SJSA1 (cell line): ENCODE data around the gene NR5A2. TPM values are rescaled to one million over a fixed set of nuclear protein-coding genes. Genes with fewer than 3 reads are reported as not detected.

Experiments used
- DNase-seq, 2 experiments: peaks; one replicate each; pipeline ENCODE4 v3.0.0-alpha.2; 2015 to 2020; ENCODE audit warnings: low spot score in 2 of 2, low read depth in 1 of 2
- H3K27ac ChIP-seq: fragments of 250-450 bp; sonication (Bioruptor Pico); 2 replicates; pipeline ENCODE4 v1.5.1; 2020; ENCODE audit warnings: mild to moderate bottlenecking, moderate library complexity
- H3K27me3 ChIP-seq: fragments of 250-450 bp; sonication (Bioruptor Pico); replicated peaks from 2 replicates; pipeline ENCODE4 v1.5.1; 2020; ENCODE audit warnings: mild to moderate bottlenecking, moderate library complexity
- H3K36me3 ChIP-seq: fragments of 250-450 bp; sonication (Bioruptor Pico); 2 replicates; pipeline ENCODE4 v1.5.1; 2020; ENCODE audit warnings: mild to moderate bottlenecking
- H3K4me1 ChIP-seq: fragments of 250-450 bp; sonication (Bioruptor Pico); replicated peaks from 2 replicates; pipeline ENCODE4 v1.6.1; 2021; ENCODE audit warnings: mild to moderate bottlenecking
- H3K4me3 ChIP-seq: fragments of 250-450 bp; sonication (Bioruptor Pico); 2 replicates; pipeline ENCODE4 v1.5.1; 2020; ENCODE audit warnings: mild to moderate bottlenecking
- H3K9me3 ChIP-seq: fragments of 250-450 bp; sonication (Bioruptor Pico); replicated peaks from 2 replicates; pipeline ENCODE4 v1.5.1; 2020; ENCODE audit warnings: mild to moderate bottlenecking
- total RNA-seq: library from RNA; depleted of rRNA; stranded (reverse); fragments of >200 nt; shearing (Covaris generic); gene quantifications from 2 replicates; pipeline ENCODE4 v1.2.3, GENCODE V29; 2014

The NR5A2 gene
- total RNA-seq, 1 experiment from 2014 or later = 0.03 TPM

- Histone ChIP-seq H3K9me3 (no peaks in the 10 kb centered on the region), H3K27ac (no peak overlapping the region), H3K4me3 (peak overlapping the region; percentile 45), H3K27me3 (peaks cover 92% of the 10 kb centered on the region), H3K36me3 (no peaks in the 10 kb centered on the region; the same call in 1 of the 2 replicates), H3K4me1 (peaks cover 24% of the 10 kb centered on the region)
- peak in 1 of 2 experiments; percentile 60 for DNase-seq
These were observed 11.7 kb downstream of the NR5A2 start for GRCh38 chr1:200038981-200039848.

- DNase-seq = no peak
- H3K27me3 ChIP-seq = peaks cover 92% of the 10 kb centered on the region
These were observed 12.5 kb downstream of the NR5A2 start for GRCh38 chr1:200039849-200040474.

GRCh38 chr1:200040481-200041138, 13.1 kb downstream of the NR5A2 start:
- H3K4me3 ChIP-seq = no peak overlapping the region
- peaks cover 24% of the 10 kb centered on the region for H3K4me1 ChIP-seq
- peaks cover 92% of the 10 kb centered on the region for H3K27me3 ChIP-seq
- no peaks in the 10 kb centered on the region; the same call in 1 of the 2 replicates for H3K36me3 ChIP-seq
- DNase-seq = no peak
- H3K27ac ChIP-seq = no peak overlapping the region
- no peaks in the 10 kb centered on the region for H3K9me3 ChIP-seq

More at GRCh38 chr1:200039849-200040474, 12.5 kb downstream of the NR5A2 start:
- Histone ChIP-seq H3K9me3 (no peaks in the 10 kb centered on the region), H3K4me1 (peaks cover 24% of the 10 kb centered on the region), H3K36me3 (no peaks in the 10 kb centered on the region; the same call in 1 of the 2 replicates), H3K4me3 (peak overlapping the region; percentile 45), H3K27ac (no peak overlapping the region)

- no peak overlapping the region for H3K27ac ChIP-seq
- H3K36me3 ChIP-seq = no peaks in the 10 kb centered on the region; the same call in 1 of the 2 replicates
- peaks cover 83% of the 10 kb centered on the region for H3K27me3 ChIP-seq
- peaks cover 24% of the 10 kb centered on the region for H3K4me1 ChIP-seq
- no peak overlapping the region for H3K4me3 ChIP-seq
- H3K9me3 ChIP-seq = no peaks in the 10 kb centered on the region
- no peak for DNase-seq
These were observed 14.0 kb downstream of the NR5A2 start for GRCh38 chr1:200041337-200042118.

GRCh38 chr1:200042119-200042551, 14.6 kb downstream of the NR5A2 start:
- Histone ChIP-seq H3K27ac (no peak overlapping the region), H3K36me3 (no peaks in the 10 kb centered on the region; the same call in 1 of the 2 replicates), H3K27me3 (peaks cover 77% of the 10 kb centered on the region), H3K4me1 (peaks cover 24% of the 10 kb centered on the region), H3K4me3 (no peak overlapping the region), H3K9me3 (no peaks in the 10 kb centered on the region)
- DNase-seq = no peak

GRCh38 chr1:200042552-200043335, 15.2 kb downstream of the NR5A2 start:
- Histone ChIP-seq H3K27me3 (peaks cover 71% of the 10 kb centered on the region), H3K36me3 (no peaks in the 10 kb centered on the region; the same call in 1 of the 2 replicates), H3K9me3 (no peaks in the 10 kb centered on the region), H3K27ac (no peak overlapping the region), H3K4me1 (peaks cover 26% of the 10 kb centered on the region), H3K4me3 (peak overlapping the region; percentile 10)
- peak in 1 of 2 experiments; percentile 15 for DNase-seq

- no peak for DNase-seq
- H3K27me3 ChIP-seq = peaks cover 65% of the 10 kb centered on the region
- no peak overlapping the region for H3K4me3 ChIP-seq
These were observed 15.8 kb downstream of the NR5A2 start for GRCh38 chr1:200043336-200043668.

GRCh38 chr1:200046115-200046514, 18.6 kb downstream of the NR5A2 start:
- Histone ChIP-seq H3K27ac (no peak overlapping the region), H3K4me1 (peaks cover 17% of the 10 kb centered on the region), H3K27me3 (peaks cover 40% of the 10 kb centered on the region), H3K9me3 (no peaks in the 10 kb centered on the region), H3K4me3 (no peak overlapping the region), H3K36me3 (no peaks in the 10 kb centered on the region)
- DNase-seq = no peak

More at GRCh38 chr1:200043336-200043668, 15.8 kb downstream of the NR5A2 start:
- Histone ChIP-seq H3K36me3 (no peaks in the 10 kb centered on the region; the same call in 1 of the 2 replicates), H3K27ac (no peak overlapping the region), H3K9me3 (no peaks in the 10 kb centered on the region), H3K4me1 (peaks cover 32% of the 10 kb centered on the region)

GRCh38 chr1:200048244-200048643, 20.7 kb downstream of the NR5A2 start:
- Histone ChIP-seq H3K4me3 (no peak overlapping the region), H3K36me3 (no peaks in the 10 kb centered on the region), H3K27ac (no peak overlapping the region), H3K4me1 (peaks cover 9% of the 10 kb centered on the region), H3K27me3 (peaks cover 18% of the 10 kb centered on the region), H3K9me3 (no peaks in the 10 kb centered on the region)
- DNase-seq = no peak

GRCh38 chr1:200049810-200050209, 22.3 kb downstream of the NR5A2 start:
- no peak overlapping the region for H3K27ac ChIP-seq
- H3K4me3 ChIP-seq = no peak overlapping the region
- DNase-seq = no peak
- H3K36me3 ChIP-seq = no peaks in the 10 kb centered on the region
- peaks cover 8% of the 10 kb centered on the region for H3K27me3 ChIP-seq
- no peaks in the 10 kb centered on the region for H3K9me3 ChIP-seq
- H3K4me1 ChIP-seq = peaks cover 9% of the 10 kb centered on the region

- Histone ChIP-seq H3K4me1 (peaks cover 9% of the 10 kb centered on the region), H3K4me3 (no peak overlapping the region), H3K27me3 (no peaks in the 10 kb centered on the region), H3K27ac (no peak overlapping the region), H3K36me3 (no peaks in the 10 kb centered on the region), H3K9me3 (no peaks in the 10 kb centered on the region)
- DNase-seq = no peak
These were observed 24.1 kb downstream of the NR5A2 start for GRCh38 chr1:200051620-200052019.

GRCh38 chr1:200053091-200053490, 25.6 kb downstream of the NR5A2 start:
- Histone ChIP-seq H3K9me3 (no peaks in the 10 kb centered on the region), H3K36me3 (no peaks in the 10 kb centered on the region), H3K4me3 (no peak overlapping the region), H3K4me1 (peaks cover 3% of the 10 kb centered on the region), H3K27me3 (no peaks in the 10 kb centered on the region), H3K27ac (no peak overlapping the region)
- DNase-seq = no peak
